NB4 (cell line): ENCODE data around the gene SNX25.

Experiments used
- CTCF ChIP-seq: IDR thresholded peaks from one replicate; pipeline ENCODE4 v1.5.1; 2012; ENCODE audit warnings: low read depth, low read length
- MAX ChIP-seq: IDR thresholded peaks from 2 replicates; pipeline ENCODE4 v1.6.1; 2011; ENCODE audit warnings: low read depth, low read length
- MYC ChIP-seq: IDR thresholded peaks from 2 replicates; pipeline ENCODE4 v1.6.1; 2011; ENCODE audit warnings: low read depth, low read length
- POLR2A ChIP-seq: IDR thresholded peaks from 2 replicates; pipeline ENCODE4 v1.6.1; 2011; ENCODE audit warnings: mild to moderate bottlenecking; ENCODE audit not compliant: insufficient read length; ENCODE audit errors: extremely low read depth

- TF ChIP-seq POLR2A = no peak
- TF ChIP-seq CTCF = no peak
- TF ChIP-seq MAX = no peak
- no peak for TF ChIP-seq MYC
These were observed 39.7 kb downstream of the SNX25 start for GRCh38 chr4:185249105-185249504.
